ENCODE results near the gene RICTOR.
"Not testable (repeated sequence)": the region's sequence is repeated elsewhere in the genome, so short reads cannot be mapped to it uniquely, and the experiment has no call there.

Gene RICTOR

DNA sequence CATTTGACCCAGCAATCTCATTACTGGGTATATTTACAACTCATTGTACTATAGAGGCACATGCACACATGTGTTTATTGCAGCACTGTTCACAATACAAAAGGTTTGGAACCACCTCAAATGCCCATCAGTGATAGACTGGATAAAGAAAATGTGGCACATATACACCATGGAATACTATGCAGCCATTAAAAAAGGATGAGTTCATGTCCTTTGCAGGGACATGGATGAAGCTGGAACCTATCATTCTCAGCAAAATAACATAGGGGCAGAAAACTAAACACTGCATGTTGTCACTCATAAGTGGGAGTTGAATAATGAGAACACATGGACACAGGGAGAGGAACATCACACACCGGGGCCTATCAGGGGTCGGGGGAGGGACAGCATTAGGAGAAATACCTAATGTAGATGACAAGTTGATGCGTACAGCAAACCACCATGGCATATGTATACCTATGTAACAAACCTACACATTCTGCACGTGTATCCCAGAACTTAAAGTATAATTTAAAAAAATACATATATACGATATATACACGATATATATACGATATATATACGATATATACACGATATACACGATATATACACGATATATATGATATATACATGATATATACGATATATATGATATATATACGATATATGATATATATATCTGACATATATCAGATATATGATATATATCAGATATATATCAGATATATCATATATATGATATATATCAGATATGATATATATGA, 84.1 kb downstream of the RICTOR start:
- H3K9me3 Mint-ChIP-seq (ENCODE audit: low read depth); H3K27me3 Mint-ChIP-seq; H3K27ac Mint-ChIP-seq; H3K4me3 Mint-ChIP-seq: not testable (repeated sequence)
- Mint-ChIP-seq H3K4me1 (ENCODE audit: low read depth) (peaks cover 13% of the 10 kb centered on the region), H3K36me3 (peaks cover 32% of the 10 kb centered on the region)

DNA sequence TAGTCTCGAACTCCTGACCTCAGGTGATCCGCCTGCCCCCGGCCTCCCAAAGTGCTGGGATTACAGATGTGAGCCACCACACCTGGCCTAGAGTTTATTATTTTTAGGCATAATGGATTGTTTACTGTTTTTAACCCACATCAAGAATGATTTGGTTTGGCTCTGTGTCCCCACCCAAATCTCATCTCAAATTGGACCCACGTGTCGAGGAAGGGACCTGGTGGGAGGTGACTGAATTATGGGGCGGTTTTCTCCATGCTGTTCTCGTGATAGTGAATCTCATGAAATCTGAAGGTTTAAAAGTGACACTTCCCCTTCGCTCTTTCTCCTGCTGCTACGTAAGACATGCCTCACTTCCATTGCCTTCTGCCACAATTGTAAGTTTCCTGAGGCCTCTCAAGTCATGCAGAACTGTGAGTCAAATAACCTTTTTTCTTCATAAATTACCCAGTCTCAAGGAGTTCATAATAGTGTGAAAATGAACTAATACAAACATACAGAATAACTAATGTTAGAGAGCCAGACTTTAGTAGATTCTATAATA, 88.2 kb downstream of the RICTOR start:
- H3K9me3 Mint-ChIP-seq (ENCODE audit: low read depth) = no peaks in the 10 kb centered on the region
- H3K4me1 Mint-ChIP-seq (ENCODE audit: low read depth) = peaks cover 7% of the 10 kb centered on the region
- H3K27ac Mint-ChIP-seq = peak overlapping the region; percentile 13
- no peaks in the 10 kb centered on the region for H3K27me3 Mint-ChIP-seq
- H3K36me3 Mint-ChIP-seq = peaks cover 32% of the 10 kb centered on the region
- no peak overlapping the region for H3K4me3 Mint-ChIP-seq

DNA sequence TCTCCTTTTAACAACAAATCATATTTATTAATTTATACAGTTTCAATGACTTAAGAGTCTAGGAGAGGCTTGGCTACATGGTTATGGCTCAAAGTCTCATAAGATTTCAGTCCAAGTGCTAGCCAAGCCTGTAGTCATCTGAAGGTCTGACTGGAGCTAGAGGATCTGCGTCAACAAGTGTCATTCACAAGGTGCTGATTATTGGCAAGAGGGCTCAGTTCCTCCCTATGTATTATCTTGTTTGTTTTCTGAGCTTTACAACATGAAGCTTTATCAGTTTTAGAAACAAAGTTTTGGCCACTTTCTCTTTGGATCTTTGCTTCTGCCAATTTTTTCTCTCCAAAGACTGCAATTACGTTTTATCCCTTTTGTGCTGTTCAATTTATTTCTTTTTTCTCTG, 94.7 kb downstream of the RICTOR start:
- Mint-ChIP-seq H3K27ac (peak overlapping the region; percentile 46), H3K4me3 (no peak overlapping the region), H3K36me3 (no peaks in the 10 kb centered on the region), H3K27me3 (no peaks in the 10 kb centered on the region), H3K9me3 (ENCODE audit: low read depth) (no peaks in the 10 kb centered on the region), H3K4me1 (ENCODE audit: low read depth) (no peaks in the 10 kb centered on the region)

DNA sequence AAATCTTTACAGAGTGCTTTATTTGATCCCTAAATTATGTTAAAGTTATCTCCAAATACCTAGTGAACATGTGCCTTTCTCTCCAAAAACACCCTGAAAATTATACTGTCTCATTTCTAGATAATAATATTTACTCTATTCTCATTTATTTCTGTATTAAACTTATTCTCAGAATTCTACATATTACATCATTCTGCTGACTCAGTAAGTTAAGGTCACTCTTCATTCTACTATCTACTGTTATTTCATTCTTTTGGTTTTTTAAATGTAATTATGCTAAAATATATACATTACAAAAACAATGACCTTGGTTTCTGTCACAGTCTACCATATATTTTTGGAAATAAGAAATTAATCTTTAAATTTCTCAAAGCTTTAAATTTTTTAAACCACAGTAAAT, 96.2 kb downstream of the RICTOR start:
- Mint-ChIP-seq H3K9me3 (ENCODE audit: low read depth) (no peaks in the 10 kb centered on the region), H3K4me3 (no peak overlapping the region), H3K36me3 (peaks cover 3% of the 10 kb centered on the region), H3K27me3 (no peaks in the 10 kb centered on the region), H3K4me1 (ENCODE audit: low read depth) (peaks cover 4% of the 10 kb centered on the region), H3K27ac (no peak overlapping the region)

DNA sequence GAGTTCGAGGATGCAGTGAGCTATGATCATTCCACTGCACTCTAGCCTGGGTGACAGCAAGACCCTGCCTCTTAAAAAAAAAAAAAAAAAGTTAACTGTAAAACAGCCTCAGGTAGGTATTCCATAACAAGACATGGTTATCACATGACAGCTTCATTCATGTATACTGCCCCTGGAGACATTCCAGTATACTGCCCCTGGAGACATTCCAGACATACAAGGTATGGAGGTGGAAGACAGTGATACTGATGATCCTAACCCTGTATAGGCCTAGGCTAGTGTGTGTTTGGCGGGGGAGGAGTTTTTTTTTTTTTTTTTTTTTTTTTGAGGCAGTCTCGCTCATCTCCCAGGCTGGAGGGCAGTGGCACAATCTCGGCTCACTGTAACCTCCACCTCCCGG, 105.5 kb downstream of the RICTOR start:
- Mint-ChIP-seq H3K27ac (no peak overlapping the region), H3K27me3 (no peaks in the 10 kb centered on the region), H3K9me3 (ENCODE audit: low read depth) (no peaks in the 10 kb centered on the region), H3K4me3 (no peak overlapping the region), H3K36me3 (no peaks in the 10 kb centered on the region), H3K4me1 (ENCODE audit: low read depth) (no peaks in the 10 kb centered on the region)

DNA sequence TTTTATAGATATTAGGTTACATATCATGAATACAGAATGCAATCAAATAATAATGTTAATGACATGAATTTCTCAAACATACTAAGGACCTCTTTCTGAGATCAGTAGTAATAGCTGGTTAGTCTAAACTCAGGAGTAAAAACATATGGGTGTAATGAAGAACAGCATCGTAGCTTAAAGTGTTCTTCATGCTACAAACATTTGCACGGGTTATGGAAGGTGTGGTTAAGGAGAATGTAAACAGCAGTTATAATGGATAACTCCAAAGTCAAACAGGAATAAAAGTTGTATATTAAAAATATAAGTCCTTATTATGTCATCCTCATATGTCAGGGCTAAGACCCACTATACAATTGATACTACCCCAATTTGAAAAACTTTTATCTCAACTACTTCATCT, 112.5 kb downstream of the RICTOR start:
- Mint-ChIP-seq H3K4me1 (ENCODE audit: low read depth) (no peaks in the 10 kb centered on the region), H3K9me3 (ENCODE audit: low read depth) (no peaks in the 10 kb centered on the region), H3K36me3 (no peaks in the 10 kb centered on the region), H3K4me3 (no peak overlapping the region), H3K27ac (no peak overlapping the region), H3K27me3 (no peaks in the 10 kb centered on the region)

DNA sequence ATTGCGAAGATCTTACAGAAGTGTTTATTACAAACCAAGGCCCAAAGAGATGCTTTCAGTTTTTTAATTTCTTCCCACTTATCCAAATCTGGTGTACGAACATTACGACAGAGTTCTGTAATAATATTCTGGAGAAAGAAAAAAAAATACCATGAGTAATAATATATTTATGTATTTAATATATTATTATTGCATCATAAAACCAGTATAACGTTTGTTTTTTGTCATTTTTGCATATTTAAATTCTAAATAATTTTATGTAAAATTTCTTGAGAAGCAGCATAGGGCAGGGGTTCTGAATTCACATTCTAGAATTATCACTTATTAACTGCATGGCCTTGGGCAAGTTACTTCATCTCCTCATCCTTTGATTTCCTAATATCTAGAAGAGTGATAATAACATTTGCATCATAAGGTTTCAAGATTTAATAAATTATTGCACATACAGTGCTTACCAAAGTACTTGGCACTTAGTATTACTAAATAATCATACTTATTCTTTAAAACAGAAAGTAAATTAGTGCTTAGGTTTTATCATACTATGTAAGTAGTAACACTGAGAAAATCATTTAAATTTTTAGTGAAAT, 120.7 kb downstream of the RICTOR start:
- Mint-ChIP-seq H3K4me3 (no peak overlapping the region), H3K4me1 (ENCODE audit: low read depth) (no peaks in the 10 kb centered on the region), H3K9me3 (ENCODE audit: low read depth) (no peaks in the 10 kb centered on the region), H3K36me3 (peaks cover 15% of the 10 kb centered on the region), H3K27ac (no peak overlapping the region), H3K27me3 (no peaks in the 10 kb centered on the region)

DNA sequence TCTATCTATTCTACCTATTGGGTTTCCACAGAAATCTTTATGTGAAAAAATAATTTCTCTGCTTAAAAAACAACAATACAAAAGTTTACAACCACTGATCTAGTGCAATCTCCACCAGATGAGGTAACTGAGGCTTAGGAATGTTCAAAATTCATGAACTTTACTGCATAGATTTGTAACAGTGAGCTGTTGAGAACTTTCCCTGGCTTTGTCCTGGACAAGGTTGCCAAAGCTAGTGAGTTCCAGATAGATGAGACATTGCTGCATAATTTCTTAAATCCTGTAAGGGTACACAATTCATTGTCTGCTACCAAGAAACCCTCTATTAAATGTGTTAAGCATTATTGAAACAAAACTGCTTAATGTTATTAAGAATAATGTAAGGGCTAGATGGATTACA, 125.7 kb downstream of the RICTOR start:
- Mint-ChIP-seq H3K9me3 (ENCODE audit: low read depth) (no peaks in the 10 kb centered on the region), H3K4me3 (no peak overlapping the region), H3K36me3 (peaks cover 13% of the 10 kb centered on the region), H3K27ac (no peak overlapping the region), H3K27me3 (no peaks in the 10 kb centered on the region), H3K4me1 (ENCODE audit: low read depth) (no peaks in the 10 kb centered on the region)

DNA sequence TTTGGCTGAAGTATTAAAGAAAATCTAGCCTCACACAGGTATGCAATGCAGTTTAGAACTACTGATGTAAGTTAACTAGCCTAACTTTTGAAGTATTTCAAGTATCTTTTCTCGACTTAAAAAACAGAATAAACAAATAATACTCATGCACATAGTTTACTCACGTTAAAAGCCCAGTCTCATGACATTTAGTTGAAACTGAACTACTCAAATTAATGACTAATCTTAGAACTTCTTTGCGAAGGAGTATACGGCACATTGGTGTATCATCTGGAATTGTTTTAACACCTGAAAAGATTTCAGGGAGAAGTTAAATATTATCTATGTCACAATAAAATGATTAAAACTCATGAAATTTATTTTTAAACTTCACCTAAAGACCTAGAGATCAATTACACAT, 129.9 kb downstream of the RICTOR start:
- peaks cover 7% of the 10 kb centered on the region for H3K36me3 Mint-ChIP-seq
- H3K27ac Mint-ChIP-seq = no peak overlapping the region
- H3K27me3 Mint-ChIP-seq = no peaks in the 10 kb centered on the region
- no peaks in the 10 kb centered on the region for H3K4me1 Mint-ChIP-seq (ENCODE audit: low read depth)
- H3K9me3 Mint-ChIP-seq (ENCODE audit: low read depth) = no peaks in the 10 kb centered on the region
- H3K4me3 Mint-ChIP-seq = no peak overlapping the region

DNA sequence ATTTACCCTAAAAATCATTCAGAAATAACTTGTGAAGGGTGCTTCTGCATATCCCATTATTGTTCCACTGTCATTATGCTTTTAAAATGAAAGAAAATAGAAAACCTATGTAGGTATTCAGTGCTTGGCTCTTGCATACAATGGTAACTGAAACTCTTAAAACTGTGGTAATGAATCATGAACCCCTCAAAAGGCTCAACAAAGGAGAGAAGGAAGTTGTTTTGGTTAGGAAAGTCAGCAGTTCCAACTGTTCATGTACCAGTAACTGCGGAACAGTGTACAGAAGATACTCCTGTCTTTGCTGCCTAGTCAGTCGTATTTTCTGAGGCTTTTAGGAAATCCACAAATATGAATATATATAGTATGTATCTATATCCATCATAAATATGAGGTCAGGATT, 132.3 kb downstream of the RICTOR start:
- Mint-ChIP-seq H3K9me3 (ENCODE audit: low read depth) (no peaks in the 10 kb centered on the region), H3K27ac (no peak overlapping the region), H3K4me1 (ENCODE audit: low read depth) (no peaks in the 10 kb centered on the region), H3K36me3 (peaks cover 3% of the 10 kb centered on the region), H3K4me3 (no peak overlapping the region), H3K27me3 (no peaks in the 10 kb centered on the region)

DNA sequence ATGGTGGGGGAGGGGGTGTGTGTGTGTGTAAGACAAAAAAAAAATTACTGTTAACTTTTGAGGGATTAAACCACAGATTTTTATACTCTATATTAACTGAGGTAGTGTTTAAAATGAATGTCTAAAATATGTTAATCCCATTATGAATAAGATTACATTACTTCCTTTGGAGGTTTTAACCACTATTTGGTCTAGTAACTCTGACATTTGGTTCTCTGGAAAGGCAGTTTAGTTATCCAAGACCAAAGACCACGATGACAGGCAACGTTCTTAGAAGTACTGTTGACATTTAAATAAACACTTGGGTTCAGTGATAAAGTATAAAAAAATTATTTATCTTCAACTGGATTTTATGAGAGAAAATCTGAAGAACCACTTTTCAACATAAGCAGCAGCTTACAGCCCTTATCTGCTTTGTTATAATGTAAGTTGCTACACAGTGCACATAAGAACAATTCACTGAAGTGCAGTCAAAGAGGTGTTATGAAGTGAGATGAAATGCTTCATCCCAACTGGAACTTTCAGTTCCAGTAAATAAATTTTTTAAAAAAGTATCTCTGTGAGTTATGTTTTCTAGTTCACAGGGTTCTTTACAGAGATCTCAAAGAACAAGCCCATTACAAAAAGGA, 133.9 kb downstream of the RICTOR start:
- Mint-ChIP-seq H3K27ac (peak overlapping the region; percentile 34), H3K9me3 (ENCODE audit: low read depth) (no peaks in the 10 kb centered on the region), H3K4me3 (no peak overlapping the region), H3K36me3 (peaks cover 9% of the 10 kb centered on the region), H3K27me3 (no peaks in the 10 kb centered on the region), H3K4me1 (ENCODE audit: low read depth) (no peaks in the 10 kb centered on the region)

DNA sequence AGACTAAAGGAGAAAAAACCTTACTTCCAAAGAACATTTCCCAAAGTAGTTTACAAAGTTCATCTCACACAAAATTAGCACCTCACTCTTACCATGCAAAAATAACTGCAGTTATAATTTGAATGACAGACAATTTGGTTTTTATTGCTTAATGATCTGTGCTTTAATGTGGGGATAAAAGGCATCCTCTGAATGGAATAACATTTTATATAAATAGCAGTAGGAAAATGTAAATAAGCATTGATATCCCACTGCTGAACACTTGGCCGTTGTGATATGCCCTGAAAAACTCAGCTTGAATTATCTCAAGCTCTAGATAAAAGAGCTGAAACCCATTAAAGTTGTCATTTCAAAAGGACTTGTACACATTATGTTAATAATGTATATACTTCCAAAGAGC, 135.2 kb downstream of the RICTOR start:
- H3K9me3 Mint-ChIP-seq (ENCODE audit: low read depth) = no peaks in the 10 kb centered on the region
- no peaks in the 10 kb centered on the region for H3K4me1 Mint-ChIP-seq (ENCODE audit: low read depth)
- H3K27ac Mint-ChIP-seq = no peak overlapping the region
- H3K4me3 Mint-ChIP-seq = no peak overlapping the region
- no peaks in the 10 kb centered on the region for H3K27me3 Mint-ChIP-seq
- H3K36me3 Mint-ChIP-seq = peaks cover 9% of the 10 kb centered on the region

DNA sequence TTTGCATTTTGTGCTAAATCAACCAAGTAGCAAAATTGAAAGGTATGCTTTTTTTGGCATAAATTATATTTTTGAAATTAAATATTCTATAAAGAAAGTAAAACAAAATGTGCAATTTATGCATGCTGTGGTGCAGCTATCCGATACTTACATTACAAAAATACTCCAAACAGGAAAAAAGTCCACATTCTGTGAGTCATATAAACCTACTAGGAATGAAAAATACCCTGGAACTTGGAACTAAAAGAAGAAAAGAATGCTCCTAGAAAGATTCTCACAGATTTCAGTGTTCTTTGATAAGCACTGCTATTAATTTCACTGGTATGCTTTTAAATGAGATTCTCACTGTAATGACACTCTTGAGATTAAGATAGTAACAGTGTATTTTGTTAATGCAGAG, 135.8 kb downstream of the RICTOR start:
- Mint-ChIP-seq H3K27me3 (no peaks in the 10 kb centered on the region), H3K36me3 (peaks cover 9% of the 10 kb centered on the region), H3K4me3 (no peak overlapping the region), H3K4me1 (ENCODE audit: low read depth) (no peaks in the 10 kb centered on the region), H3K9me3 (ENCODE audit: low read depth) (no peaks in the 10 kb centered on the region), H3K27ac (no peak overlapping the region)

DNA sequence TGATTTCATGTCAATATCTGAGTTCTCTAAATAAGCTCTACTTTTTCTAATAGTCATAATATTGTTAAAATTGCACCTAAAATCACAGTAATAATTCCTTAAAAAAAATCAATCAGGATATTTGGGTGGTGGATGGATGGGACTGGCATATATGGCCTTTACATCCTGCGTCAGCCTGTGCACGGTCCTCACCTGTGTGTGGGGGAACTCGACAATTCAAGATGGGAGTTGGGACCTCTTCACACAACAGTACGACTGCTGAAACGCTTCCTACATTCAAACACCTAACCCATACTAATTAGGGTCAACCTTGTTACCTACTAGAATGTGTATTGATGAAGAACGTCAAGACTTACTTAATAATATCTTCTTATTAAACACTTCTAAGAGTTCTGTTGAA, 137.9 kb downstream of the RICTOR start:
- H3K27me3 Mint-ChIP-seq = no peaks in the 10 kb centered on the region
- peaks cover 6% of the 10 kb centered on the region for H3K36me3 Mint-ChIP-seq
- no peaks in the 10 kb centered on the region for H3K4me1 Mint-ChIP-seq (ENCODE audit: low read depth)
- no peak overlapping the region for H3K4me3 Mint-ChIP-seq
- no peak overlapping the region for H3K27ac Mint-ChIP-seq
- H3K9me3 Mint-ChIP-seq (ENCODE audit: low read depth) = no peaks in the 10 kb centered on the region

DNA sequence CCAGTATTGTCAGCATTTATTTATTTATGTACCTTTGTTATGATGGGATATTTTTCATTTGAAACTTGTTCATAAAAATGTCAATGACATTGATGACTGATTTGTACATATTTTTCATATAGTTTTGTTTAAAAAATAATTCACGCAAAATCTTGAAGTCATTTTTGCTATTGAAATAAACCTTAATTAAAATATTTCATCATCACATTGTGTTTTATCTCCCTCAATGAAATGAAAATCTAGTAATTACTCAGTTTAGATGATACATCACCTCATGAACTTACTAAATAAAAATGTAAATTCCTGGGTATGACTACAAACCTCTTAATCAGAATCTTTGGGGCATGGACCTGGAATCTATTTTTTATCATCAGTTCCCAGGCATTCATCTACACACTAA, 138.8 kb downstream of the RICTOR start:
- H3K36me3 Mint-ChIP-seq = peaks cover 6% of the 10 kb centered on the region
- no peak overlapping the region for H3K27ac Mint-ChIP-seq
- H3K4me1 Mint-ChIP-seq (ENCODE audit: low read depth) = no peaks in the 10 kb centered on the region
- H3K9me3 Mint-ChIP-seq (ENCODE audit: low read depth) = no peaks in the 10 kb centered on the region
- H3K4me3 Mint-ChIP-seq = no peak overlapping the region
- no peaks in the 10 kb centered on the region for H3K27me3 Mint-ChIP-seq

All from activated naive CD8-positive, alpha-beta T cell (primary cell).